ENCODE data around the gene PKNOX1. TPM values are rescaled to one million over a fixed set of nuclear protein-coding genes. Genes with fewer than 3 reads are reported as not detected.

PKNOX1 gene
- total and polyA plus RNA-seq, 4 experiments from 2014 or later: 17.8 to 25.0 (median 23.1) TPM

DNA sequence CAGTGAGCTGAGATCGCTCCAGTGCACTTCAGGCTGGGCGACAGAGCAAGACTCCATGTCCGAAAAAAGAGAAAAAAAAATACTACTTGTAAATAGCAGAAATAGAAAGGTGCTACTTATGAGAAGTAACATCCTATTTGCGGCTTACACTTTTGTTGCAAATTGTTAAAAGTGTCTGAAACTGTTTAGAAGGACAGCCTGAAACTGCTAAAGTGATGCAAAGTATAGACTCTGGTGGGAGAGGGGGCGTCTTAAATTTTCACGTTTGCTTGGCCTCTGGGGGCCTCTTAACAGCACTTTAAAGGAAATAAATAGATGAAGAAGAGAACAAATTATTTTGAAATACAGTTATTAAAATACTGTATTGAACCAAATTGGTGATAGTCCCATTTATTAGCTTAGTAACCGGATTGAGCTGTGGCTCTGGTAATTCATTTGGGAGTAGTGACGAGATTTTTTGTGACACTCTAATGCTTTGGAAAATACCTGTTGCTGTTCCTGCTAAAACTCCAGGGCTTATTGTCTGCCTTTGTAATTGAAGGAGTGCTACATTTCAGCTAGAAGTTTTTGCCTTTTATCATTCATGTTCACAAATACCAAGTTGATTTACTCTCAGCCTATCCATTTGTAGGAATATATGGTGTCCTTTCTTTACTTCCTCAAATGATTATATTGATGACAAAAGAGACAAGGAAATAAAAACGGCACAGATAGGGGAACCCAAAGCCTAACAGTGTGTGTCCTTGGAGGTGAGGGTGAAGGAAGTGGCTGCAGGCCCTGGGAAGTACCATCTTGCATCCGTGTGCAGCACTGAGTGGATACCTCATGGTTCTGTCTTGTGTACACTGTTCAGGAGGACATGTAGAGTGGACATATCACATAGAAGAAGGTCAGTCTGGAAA is 6.2 kb downstream of the PKNOX1 start:
- ChIA-PET CTCF (ENCODE audit: partially characterized antibody) (no interaction called here), POLR2A (ENCODE audit: partially characterized antibody) (no interaction called here)
- H3K27ac Mint-ChIP-seq: peak overlapping the region in 4 of 7 donors; percentile 19 to 66 (median 56)
- H3K27me3 ChIP-seq (ENCODE audit: insufficient read depth, low read length): no peaks in the 10 kb centered on the region
- intact Hi-C loops (cut with micrococcal nuclease): no loop called here
- no peak overlapping the region for H3K4me3 Mint-ChIP-seq
- H3K9me3 ChIP-seq (ENCODE audit: control insufficient read depth in 1 of 2, low read length in 2 of 2): no peaks in the 10 kb centered on the region
- no peaks in the 10 kb centered on the region for H3K9me3 Mint-ChIP-seq
- H3K36me3 ChIP-seq (ENCODE audit: insufficient read depth, low read length): no peaks in the 10 kb centered on the region
- H3K4me3 ChIP-seq (ENCODE audit: low read length in 2 of 2): no peak overlapping the region
- no peak overlapping the region for H3K27ac ChIP-seq (ENCODE audit: low read depth, low read length)
- H3K4me1 ChIP-seq (ENCODE audit: insufficient read depth, low read length): peaks cover 23% of the 10 kb centered on the region
- H3K36me3 Mint-ChIP-seq: peaks cover 4 to 13% of the 10 kb centered on the region in 2 donors
- no peaks in the 10 kb centered on the region for H3K27me3 Mint-ChIP-seq
- no peak for DNase-seq
- peaks cover 31 to 61% (median 35%) of the 10 kb centered on the region in 4 donors for H3K4me1 Mint-ChIP-seq

DNA sequence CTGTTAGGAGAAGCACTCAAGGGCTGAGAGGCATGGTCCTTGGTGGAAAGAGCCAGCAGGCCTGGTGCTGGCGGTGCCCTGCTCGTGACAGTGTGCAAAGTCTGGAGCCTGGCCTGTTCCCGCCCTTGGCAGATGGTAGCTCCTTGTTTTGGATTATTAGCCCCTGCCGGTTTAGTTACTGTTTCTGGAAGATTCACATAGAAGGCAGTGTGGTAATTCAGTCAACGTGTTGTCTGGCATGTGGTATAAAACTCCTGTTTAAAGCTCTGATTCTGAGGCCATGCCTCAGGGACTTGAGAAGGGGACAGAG is 6.8 kb downstream of the PKNOX1 start:
- DNase-seq: no peak
- no peaks in the 10 kb centered on the region for H3K9me3 ChIP-seq (ENCODE audit: control insufficient read depth in 1 of 2, low read length in 2 of 2)
- no peak overlapping the region for H3K4me3 ChIP-seq (ENCODE audit: low read length in 2 of 2)
- Mint-ChIP-seq H3K36me3 (peaks cover 4 to 10% of the 10 kb centered on the region in 2 donors), H3K4me1 (peaks cover 26 to 58% (median 30%) of the 10 kb centered on the region in 4 donors), H3K27ac (peak overlapping the region in 1 of 7 donors; percentile 19), H3K9me3 (no peaks in the 10 kb centered on the region), H3K27me3 (no peaks in the 10 kb centered on the region), H3K4me3 (no peak overlapping the region)
- peaks cover 17% of the 10 kb centered on the region for H3K4me1 ChIP-seq (ENCODE audit: insufficient read depth, low read length)
- H3K36me3 ChIP-seq (ENCODE audit: insufficient read depth, low read length): no peaks in the 10 kb centered on the region
- no peak overlapping the region for H3K27ac ChIP-seq (ENCODE audit: low read depth, low read length)
- ChIA-PET POLR2A (ENCODE audit: partially characterized antibody) (no interaction called here), CTCF (ENCODE audit: partially characterized antibody) (no interaction called here)
- intact Hi-C loops (cut with micrococcal nuclease): no loop called here
- no peaks in the 10 kb centered on the region for H3K27me3 ChIP-seq (ENCODE audit: insufficient read depth, low read length)

DNA sequence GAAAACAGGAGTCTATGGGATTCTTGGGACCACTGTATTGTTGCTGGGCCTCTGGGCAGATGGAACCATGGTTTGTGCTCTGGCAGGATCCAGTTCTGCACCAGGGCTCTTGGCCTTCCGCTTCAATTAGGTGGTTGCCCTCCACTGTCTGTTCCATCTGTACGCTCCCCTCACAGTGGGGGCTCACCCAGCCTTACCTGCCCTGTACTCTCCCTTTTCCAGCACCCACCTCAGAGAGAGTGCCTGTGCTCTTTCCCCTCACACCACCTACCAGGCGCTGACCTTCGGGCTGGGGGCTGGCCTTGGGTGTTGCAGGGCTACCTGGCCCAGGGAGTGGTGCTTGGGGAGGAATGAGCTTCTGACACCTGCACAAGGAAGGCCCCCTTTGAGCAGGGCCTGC is 7.5 kb downstream of the PKNOX1 start:
- POLR2A ChIA-PET (ENCODE audit: partially characterized antibody): no interaction called here
- CTCF ChIA-PET (ENCODE audit: partially characterized antibody): no interaction called here
- Mint-ChIP-seq H3K27me3 (no peaks in the 10 kb centered on the region), H3K36me3 (peaks cover 4 to 12% of the 10 kb centered on the region in 2 donors), H3K4me1 (peaks cover 20 to 58% (median 26%) of the 10 kb centered on the region in 4 donors), H3K9me3 (no peaks in the 10 kb centered on the region), H3K4me3 (no peak overlapping the region), H3K27ac (no peak overlapping the region)
- Histone ChIP-seq H3K27me3 (ENCODE audit: insufficient read depth, low read length) (no peaks in the 10 kb centered on the region), H3K27ac (ENCODE audit: low read depth, low read length) (no peak overlapping the region), H3K9me3 (ENCODE audit: control insufficient read depth in 1 of 2, low read length in 2 of 2) (no peaks in the 10 kb centered on the region), H3K36me3 (ENCODE audit: insufficient read depth, low read length) (no peaks in the 10 kb centered on the region), H3K4me3 (ENCODE audit: low read length in 2 of 2) (no peak overlapping the region), H3K4me1 (ENCODE audit: insufficient read depth, low read length) (peaks cover 12% of the 10 kb centered on the region)
- no peak for DNase-seq
- intact Hi-C loops (cut with micrococcal nuclease): no loop called here

DNA sequence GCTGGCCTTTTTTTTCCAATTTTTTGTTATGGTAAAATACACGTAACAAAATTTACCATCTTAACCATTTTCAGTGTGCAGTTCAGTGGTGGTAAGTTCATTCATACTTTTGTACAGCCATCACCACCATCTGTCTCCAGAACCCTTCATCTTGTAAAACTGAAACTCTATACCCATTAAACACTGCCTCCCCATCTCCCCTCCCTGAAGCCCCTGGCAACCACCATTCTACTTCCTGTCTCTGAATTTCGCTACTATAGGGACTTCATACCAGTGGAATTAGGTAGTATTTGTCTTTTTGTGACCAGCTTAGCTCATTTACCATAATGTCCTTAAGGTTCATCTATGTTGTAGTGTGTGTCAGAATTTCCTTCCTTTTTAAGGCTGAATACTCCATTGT is 8.7 kb downstream of the PKNOX1 start:
- ChIA-PET POLR2A (ENCODE audit: partially characterized antibody) (no interaction called here), CTCF (ENCODE audit: partially characterized antibody) (no interaction called here)
- DNase-seq: no peak
- intact Hi-C loops (cut with micrococcal nuclease): no loop called here
- H3K4me3 ChIP-seq (ENCODE audit: low read length in 2 of 2): no peak overlapping the region
- Mint-ChIP-seq H3K27ac (peak overlapping the region in 4 of 7 donors; percentile 3 to 91 (median 16)), H3K4me1 (peaks cover 16 to 49% (median 17%) of the 10 kb centered on the region in 4 donors), H3K9me3 (no peaks in the 10 kb centered on the region), H3K36me3 (peaks cover 4 to 10% of the 10 kb centered on the region in 2 donors), H3K27me3 (no peaks in the 10 kb centered on the region), H3K4me3 (no peak overlapping the region)
- no peaks in the 10 kb centered on the region for H3K9me3 ChIP-seq (ENCODE audit: control insufficient read depth in 1 of 2, low read length in 2 of 2)
- H3K27me3 ChIP-seq (ENCODE audit: insufficient read depth, low read length): no peaks in the 10 kb centered on the region
- no peak overlapping the region for H3K27ac ChIP-seq (ENCODE audit: low read depth, low read length)
- H3K4me1 ChIP-seq (ENCODE audit: insufficient read depth, low read length): peaks cover 12% of the 10 kb centered on the region
- H3K36me3 ChIP-seq (ENCODE audit: insufficient read depth, low read length): no peaks in the 10 kb centered on the region

DNA sequence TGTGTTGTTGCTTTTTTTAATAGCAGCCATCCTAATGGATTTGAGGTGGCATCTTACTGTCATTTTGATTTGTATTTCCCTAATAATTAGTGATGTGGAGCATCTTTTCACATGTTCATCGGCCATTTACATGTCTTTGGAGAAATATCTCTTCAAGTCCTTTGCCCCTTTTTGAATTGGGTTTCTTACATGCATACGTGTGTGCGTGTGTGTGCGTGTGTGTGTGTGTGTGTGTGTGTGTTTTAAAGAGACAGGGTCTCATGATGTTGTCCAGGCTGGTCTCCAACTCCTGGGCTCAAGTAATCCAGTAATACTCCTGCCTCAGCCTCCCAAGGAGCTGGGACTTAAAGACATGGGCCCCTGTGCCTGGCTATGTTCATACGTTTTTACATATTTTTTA is 9.5 kb downstream of the PKNOX1 start:
- no peak for DNase-seq
- Histone ChIP-seq H3K9me3 (ENCODE audit: control insufficient read depth in 1 of 2, low read length in 2 of 2) (no peaks in the 10 kb centered on the region), H3K4me1 (ENCODE audit: insufficient read depth, low read length) (peaks cover 12% of the 10 kb centered on the region), H3K27ac (ENCODE audit: low read depth, low read length) (no peak overlapping the region), H3K27me3 (ENCODE audit: insufficient read depth, low read length) (no peaks in the 10 kb centered on the region), H3K4me3 (ENCODE audit: low read length in 2 of 2) (no peak overlapping the region), H3K36me3 (ENCODE audit: insufficient read depth, low read length) (no peaks in the 10 kb centered on the region)
- POLR2A ChIA-PET (ENCODE audit: partially characterized antibody): no interaction called here
- H3K4me1 Mint-ChIP-seq: peaks cover 16 to 46% (median 17%) of the 10 kb centered on the region in 4 donors
- H3K9me3 Mint-ChIP-seq: no peaks in the 10 kb centered on the region
- H3K27me3 Mint-ChIP-seq: no peaks in the 10 kb centered on the region
- peak overlapping the region in 1 of 7 donors; percentile 29 for H3K27ac Mint-ChIP-seq
- intact Hi-C loops (cut with micrococcal nuclease): no loop called here
- peaks cover 3 to 8% of the 10 kb centered on the region in 2 donors for H3K36me3 Mint-ChIP-seq
- CTCF ChIA-PET (ENCODE audit: partially characterized antibody): no interaction called here
- H3K4me3 Mint-ChIP-seq: no peak overlapping the region

DNA sequence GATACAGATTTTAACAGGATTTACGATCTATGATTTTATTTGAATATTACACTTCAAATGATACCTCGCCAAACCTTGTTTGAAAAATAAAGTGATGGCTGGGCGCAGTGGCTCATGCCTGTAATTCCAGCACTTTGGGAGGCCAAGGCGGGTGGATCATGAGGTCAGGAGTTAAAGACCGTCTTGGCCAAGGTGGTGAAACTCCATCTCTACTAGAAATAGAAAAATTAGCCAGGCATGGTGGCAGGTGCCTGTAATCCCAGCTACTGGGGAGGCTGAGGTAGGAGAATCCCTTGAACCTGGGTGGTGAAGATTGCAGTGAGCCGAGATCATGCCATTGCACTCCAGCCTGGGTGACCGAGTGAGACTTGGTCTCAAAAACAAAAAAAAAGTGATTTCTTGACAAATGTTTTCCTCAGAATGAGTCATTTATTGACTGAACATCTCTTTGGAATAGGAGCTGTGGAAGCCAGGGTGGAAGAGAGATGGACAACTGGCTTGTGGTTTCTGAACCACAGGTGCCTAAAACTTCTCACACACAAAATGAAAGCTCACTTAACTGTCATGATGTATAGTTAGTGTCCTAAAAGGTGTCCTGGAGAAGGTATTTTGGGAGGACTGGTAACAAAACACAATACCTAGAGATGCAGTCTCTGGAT is 11.9 kb downstream of the PKNOX1 start:
- no peak overlapping the region for H3K27ac ChIP-seq (ENCODE audit: low read depth, low read length)
- ChIA-PET POLR2A (ENCODE audit: partially characterized antibody) (no interaction called here), CTCF (ENCODE audit: partially characterized antibody) (no interaction called here)
- H3K9me3 Mint-ChIP-seq: no peaks in the 10 kb centered on the region
- no peak for DNase-seq
- H3K4me3 ChIP-seq (ENCODE audit: low read length in 2 of 2): no peak overlapping the region
- H3K36me3 Mint-ChIP-seq: peaks cover 0 to 2% of the 10 kb centered on the region in 2 donors
- peaks cover 14 to 35% (median 16%) of the 10 kb centered on the region in 4 donors for H3K4me1 Mint-ChIP-seq
- no peaks in the 10 kb centered on the region for H3K9me3 ChIP-seq (ENCODE audit: control insufficient read depth in 1 of 2, low read length in 2 of 2)
- no peaks in the 10 kb centered on the region for H3K36me3 ChIP-seq (ENCODE audit: insufficient read depth, low read length)
- H3K27ac Mint-ChIP-seq: peak overlapping the region in 2 of 7 donors; percentile 18 to 41
- H3K27me3 ChIP-seq (ENCODE audit: insufficient read depth, low read length): no peaks in the 10 kb centered on the region
- H3K4me1 ChIP-seq (ENCODE audit: insufficient read depth, low read length): peaks cover 6% of the 10 kb centered on the region
- intact Hi-C loops (cut with micrococcal nuclease): no loop called here
- H3K4me3 Mint-ChIP-seq: no peak overlapping the region
- no peaks in the 10 kb centered on the region for H3K27me3 Mint-ChIP-seq

DNA sequence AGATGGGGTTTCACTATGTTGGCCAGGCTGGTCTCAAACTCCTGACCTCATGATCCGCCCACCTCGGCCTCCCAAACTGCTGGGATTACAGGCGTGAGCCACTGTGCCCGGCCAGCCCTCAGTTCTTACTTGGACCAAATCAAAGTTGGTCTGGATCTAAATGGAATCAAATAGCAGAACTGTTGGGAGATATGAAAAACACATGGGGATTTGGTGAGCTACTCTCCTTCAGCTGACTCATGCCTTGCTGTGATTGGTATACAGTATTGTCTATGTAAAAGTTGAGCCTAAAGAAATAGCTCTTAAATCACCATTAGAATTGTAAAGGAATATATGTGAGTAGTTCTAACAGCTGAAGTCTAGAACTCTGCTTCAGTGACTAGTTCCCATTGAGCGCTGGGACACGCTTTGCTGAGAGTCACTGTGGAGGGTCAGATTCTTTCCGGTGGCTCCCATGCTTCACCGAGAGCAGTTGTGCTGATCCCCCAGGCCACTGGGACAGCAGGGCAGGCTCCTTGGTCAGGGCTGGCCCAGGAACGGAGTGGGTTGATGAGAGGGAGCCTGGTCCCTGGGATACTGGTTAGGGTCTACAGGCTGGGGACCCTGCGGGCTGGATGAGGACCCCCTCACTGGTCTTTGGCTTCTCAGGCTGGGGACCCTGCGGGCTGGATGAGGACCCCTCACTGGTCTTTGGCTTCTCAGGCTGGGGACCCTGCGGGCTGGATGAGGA is 14.0 kb downstream of the PKNOX1 start:
- Histone ChIP-seq H3K27ac (ENCODE audit: low read depth, low read length) (no peak overlapping the region), H3K27me3 (ENCODE audit: insufficient read depth, low read length) (no peaks in the 10 kb centered on the region), H3K4me3 (ENCODE audit: low read length in 2 of 2) (no peak overlapping the region), H3K9me3 (ENCODE audit: control insufficient read depth in 1 of 2, low read length in 2 of 2) (no peaks in the 10 kb centered on the region), H3K36me3 (ENCODE audit: insufficient read depth, low read length) (no peaks in the 10 kb centered on the region), H3K4me1 (ENCODE audit: insufficient read depth, low read length) (no peaks in the 10 kb centered on the region)
- no peak for DNase-seq
- Mint-ChIP-seq H3K4me1 (peaks cover 10 to 25% (median 12%) of the 10 kb centered on the region in 4 donors), H3K4me3 (no peak overlapping the region), H3K9me3 (no peaks in the 10 kb centered on the region), H3K27me3 (no peaks in the 10 kb centered on the region), H3K27ac (no peak overlapping the region), H3K36me3 (peaks cover 0 to 7% of the 10 kb centered on the region in 2 donors)
- intact Hi-C loops (cut with micrococcal nuclease): no loop called here
- ChIA-PET CTCF (ENCODE audit: partially characterized antibody) (no interaction called here), POLR2A (ENCODE audit: partially characterized antibody) (no interaction called here)

Data from CD4-positive, alpha-beta memory T cell (primary cell).